GM23338 (cell line): Measurements from ENCODE around the gene OR5A1. TPM values are rescaled to one million over a fixed set of nuclear protein-coding genes. Genes with fewer than 3 reads are reported as not detected.
A peak's percentile ranks its signal among the peaks of the same experiment; 100 is the strongest.

Experiments
- ATAC-seq: fragments of 200-7000 bp; cut with Tn5 transposase; 3 replicates; pipeline ENCODE4 v1.9.1; 2020
- DNase-seq: peaks from one replicate; pipeline ENCODE4 v3.0.0-alpha.2; 2015; ENCODE audit warnings: low spot score
- H2AFZ ChIP-seq: fragments of 200-600 bp; sonication (generic); 2 replicates; pipeline ENCODE4 v1.8.0; 2016; ENCODE audit warnings: antibody characterized with exemption, mild to moderate bottlenecking, moderate library complexity
- H3F3A ChIP-seq: fragments of 200-600 bp; sonication (generic); replicated peaks from 2 replicates; pipeline ENCODE4 v1.8.0; 2017; ENCODE audit warnings: antibody characterized with exemption, mixed run types, low read depth
- H3K27ac ChIP-seq: fragments of 200-600 bp; sonication (generic); 2 replicates; pipeline ENCODE4 v1.6.1; 2016; ENCODE audit warnings: low read depth
- H3K27me3 ChIP-seq: fragments of 200-600 bp; sonication (generic); 2 replicates; pipeline ENCODE4 v1.8.0; 2016; ENCODE audit warnings: mild to moderate bottlenecking, mixed run types, moderate library complexity; ENCODE audit not compliant: insufficient read depth
- H3K36me3 ChIP-seq: fragments of 200-600 bp; sonication (generic); 2 replicates; pipeline ENCODE4 v1.8.0; 2016; ENCODE audit warnings: mild to moderate bottlenecking; ENCODE audit not compliant: insufficient read depth
- H3K4me1 ChIP-seq: fragments of 200-600 bp; sonication (generic); 2 replicates; pipeline ENCODE4 v1.8.0; 2016; ENCODE audit warnings: mild to moderate bottlenecking, moderate library complexity; ENCODE audit not compliant: insufficient read depth
- H3K4me2 ChIP-seq: fragments of 200-600 bp; sonication (generic); 2 replicates; pipeline ENCODE4 v1.7.1; 2017; ENCODE audit warnings: mixed run types
- H3K4me3 ChIP-seq: fragments of 200-600 bp; sonication (generic); 2 replicates; pipeline ENCODE4 v1.6.1; 2016; ENCODE audit warnings: mixed run types
- H3K79me2 ChIP-seq: fragments of 200-600 bp; sonication (generic); replicated peaks from 2 replicates; pipeline ENCODE4 v1.8.0; 2017; ENCODE audit warnings: mild to moderate bottlenecking; ENCODE audit not compliant: insufficient read depth
- H3K9me2 ChIP-seq: fragments of 200-600 bp; sonication (generic); 2 replicates; pipeline ENCODE4 v1.8.0; 2017; ENCODE audit not compliant: insufficient read depth
- H4K20me1 ChIP-seq: fragments of 200-600 bp; sonication (generic); replicated peaks from 2 replicates; pipeline ENCODE4 v1.8.0; 2017; ENCODE audit warnings: mild to moderate bottlenecking; ENCODE audit not compliant: insufficient read depth
- H3K27ac Mint-ChIP-seq: 2 replicates; pipeline ENCODE4 v1.8.0; 2020; ENCODE audit warnings: inconsistent platforms, mild to moderate bottlenecking, moderate library complexity, mixed read lengths
- H3K27me3 Mint-ChIP-seq: 3 replicates; pipeline ENCODE4 v1.8.0; 2022; ENCODE audit warnings: low read depth, mild to moderate bottlenecking, moderate library complexity, mixed read lengths, inconsistent platforms; ENCODE audit not compliant: insufficient read depth, poor library complexity
- H3K36me3 Mint-ChIP-seq: 3 replicates; pipeline ENCODE4 v1.8.0; 2021; ENCODE audit warnings: low read depth, mild to moderate bottlenecking, inconsistent platforms, moderate library complexity, mixed read lengths
- H3K4me1 Mint-ChIP-seq: 3 replicates; pipeline ENCODE4 v1.8.0; 2020; ENCODE audit warnings: mild to moderate bottlenecking, inconsistent platforms, mixed read lengths
- H3K4me3 Mint-ChIP-seq: 3 replicates; pipeline ENCODE4 v1.8.0; 2021; ENCODE audit warnings: moderate library complexity, mild to moderate bottlenecking, inconsistent platforms, mixed read lengths
- H3K9me3 Mint-ChIP-seq: 3 replicates; pipeline ENCODE4 v1.8.0; 2020; ENCODE audit warnings: moderate library complexity, mild to moderate bottlenecking, inconsistent platforms, mixed read lengths
- CREB1 ChIP-seq: fragments of 250-450 bp; sonication (Bioruptor Pico); IDR thresholded peaks from 2 replicates; pipeline ENCODE4 v1.5.0; 2020; ENCODE audit warnings: low read depth, mild to moderate bottlenecking, moderate library complexity
- CTCF ChIP-seq, 2 experiments: fragments of 200-600 bp in 1 of 2; sonication (generic) in 1 of 2; conservative IDR thresholded peaks; 2 replicates each; pipeline versions ENCODE4 v1.5.1 to v1.6.1; 2016 to 2017; ENCODE audit warnings: antibody characterized with exemption in 2 of 2, low read depth in 2 of 2, mild to moderate bottlenecking in 2 of 2, moderate library complexity in 1 of 2
- ETS1 ChIP-seq: IDR thresholded peaks from 2 replicates; pipeline ENCODE4 v1.6.1; 2016; ENCODE audit warnings: antibody characterized with exemption
- EZH2 ChIP-seq: fragments of 200-600 bp; sonication (generic); IDR thresholded peaks from one replicate; pipeline ENCODE4 v1.8.0; 2017; ENCODE audit warnings: antibody characterized with exemption, mild to moderate bottlenecking, low read depth; ENCODE audit not compliant: unreplicated experiment
- EZH2phosphoT487 ChIP-seq: fragments of 200-600 bp; sonication (generic); IDR thresholded peaks from one replicate; pipeline ENCODE4 v1.8.1; 2018; ENCODE audit warnings: antibody characterized with exemption; ENCODE audit not compliant: unreplicated experiment
- JUNB ChIP-seq: IDR thresholded peaks from one replicate; pipeline ENCODE4 v1.6.1; 2016; ENCODE audit warnings: antibody characterized with exemption; ENCODE audit not compliant: unreplicated experiment
- NANOG ChIP-seq: IDR thresholded peaks from 2 replicates; pipeline ENCODE4 v1.6.1; 2016; ENCODE audit warnings: antibody characterized with exemption, borderline replicate concordance
- POLR2AphosphoS5 ChIP-seq: IDR thresholded peaks from 2 replicates; pipeline ENCODE4 v1.6.1; 2016; ENCODE audit warnings: antibody characterized with exemption, low read depth
- REST ChIP-seq: IDR thresholded peaks from one replicate; pipeline ENCODE4 v1.6.1; 2018; ENCODE audit warnings: antibody characterized with exemption; ENCODE audit not compliant: unreplicated experiment
- STAT1 ChIP-seq: IDR thresholded peaks from one replicate; pipeline ENCODE4 v1.6.1; 2016; ENCODE audit warnings: antibody characterized with exemption; ENCODE audit not compliant: unreplicated experiment
- ZNF114 ChIP-seq: fragments of 250-450 bp; sonication (Bioruptor Pico); IDR thresholded peaks from 2 replicates; pipeline ENCODE4 v1.5.0; 2020; ENCODE audit warnings: mild to moderate bottlenecking, moderate library complexity
- ZNF331 ChIP-seq: fragments of 250-450 bp; sonication (Bioruptor Pico); IDR thresholded peaks from 2 replicates; pipeline ENCODE4 v1.5.0; 2020; ENCODE audit warnings: low read depth, mild to moderate bottlenecking, moderate library complexity
- ZNF462 ChIP-seq: fragments of 250-450 bp; sonication (Bioruptor Pico); IDR thresholded peaks from 2 replicates; pipeline ENCODE4 v1.5.0; 2020; ENCODE audit warnings: mild to moderate bottlenecking, moderate library complexity
- polyA plus RNA-seq: library from polyadenylated mRNA; unstranded; fragments of >200 nt; fragmentation: Nextera tagmentation; extraction: Ambion mirVana; gene quantifications from 2 replicates; pipeline ENCODE4 v1.2.1, GENCODE V29; 2016
- total RNA-seq: library from RNA; depleted of rRNA; stranded (reverse); fragments of >200 nt; shearing (Covaris generic); gene quantifications from 2 replicates; pipeline ENCODE4 v1.2.3, GENCODE V29; 2014

The OR5A1 gene
- total and polyA plus RNA-seq, 2 experiments from 2014 or later: 0.03 TPM; not detected in 1

- Mint-ChIP-seq H3K27me3 (no peaks in the 10 kb centered on the region), H3K27ac (peak overlapping the region; percentile 98), H3K4me1 (peaks cover 29% of the 10 kb centered on the region), H3K4me3 (peak overlapping the region; percentile 15; the same call in 1 of the 3 replicates), H3K36me3 (no peaks in the 10 kb centered on the region), H3K9me3 (no peaks in the 10 kb centered on the region; the same call in 2 of the 3 replicates)
- Histone ChIP-seq H3K27ac (peak overlapping the region; percentile 43; the same call in 1 of the 2 replicates), H3K4me3 (no peak overlapping the region), H3K27me3 (no peaks in the 10 kb centered on the region), H3F3A (no peaks in the 10 kb centered on the region), H3K9me2 (peaks cover 10% of the 10 kb centered on the region), H3K36me3 (no peaks in the 10 kb centered on the region), H3K79me2 (no peaks in the 10 kb centered on the region), H3K4me1 (peaks cover 19% of the 10 kb centered on the region), H3K4me2 (peak overlapping the region; percentile 7; the same call in 1 of the 2 replicates), H4K20me1 (no peaks in the 10 kb centered on the region), H2AFZ (no peak overlapping the region)
- DNase-seq (no peak), ATAC-seq (peak; percentile 27; the same call in 2 of the 3 replicates)
- no peak for TF ChIP-seq ETS1
- TF ChIP-seq ZNF114 (CRISPR knock-in tag): no peak
- no peak for TF ChIP-seq NANOG
- no peak for TF ChIP-seq ZNF331 (CRISPR knock-in tag)
- no peak for TF ChIP-seq POLR2AphosphoS5
- TF ChIP-seq CTCF (conservative IDR thresholded peaks at IDR 0.05; ENCODE audit: low read depth in 2 of 2): no peak
- TF ChIP-seq REST: no peak
- TF ChIP-seq JUNB: no peak
- no peak for TF ChIP-seq STAT1
- no peak for TF ChIP-seq CREB1 (CRISPR knock-in tag)
- no peak for TF ChIP-seq EZH2
- TF ChIP-seq ZNF462: no peak
- TF ChIP-seq EZH2phosphoT487: no peak
These were observed 9.2 kb upstream of the OR5A1 start for GRCh38 chr11:59427068-59427382.
